Loucy (cell line): ENCODE measurements around the gene TSPAN9.

Experiments used
- H2AFZ ChIP-seq: fragments of 200-600 bp; sonication (generic); 2 replicates; pipeline ENCODE4 v1.6.0; 2016; ENCODE audit warnings: antibody characterized with exemption, mild to moderate bottlenecking, low read length, moderate library complexity
- H3F3A ChIP-seq: fragments of 200-600 bp; 2 replicates; pipeline ENCODE4 v1.6.0; 2016; ENCODE audit warnings: antibody characterized with exemption, low read depth, mild to moderate bottlenecking
- H3K27me3 ChIP-seq: fragments of 200-600 bp; sonication (generic); 2 replicates; pipeline ENCODE4 v1.6.1; 2014; ENCODE audit warnings: low read length, mild to moderate bottlenecking; ENCODE audit not compliant: insufficient read depth, poor library complexity, severe bottlenecking
- H3K36me3 ChIP-seq: fragments of 200-600 bp; sonication (generic); 2 replicates; pipeline ENCODE4 v1.6.1; 2016; ENCODE audit warnings: low read length; ENCODE audit not compliant: insufficient read depth
- H3K4me1 ChIP-seq: fragments of 200-600 bp; sonication (generic); 2 replicates; pipeline ENCODE4 v1.5.1; 2014; ENCODE audit warnings: low read length, mild to moderate bottlenecking; ENCODE audit not compliant: insufficient read depth, poor library complexity, severe bottlenecking
- H3K4me2 ChIP-seq: fragments of 200-600 bp; sonication (generic); 2 replicates; pipeline ENCODE4 v1.6.0; 2014; ENCODE audit warnings: antibody characterized with exemption, low read length, low read depth, mild to moderate bottlenecking; ENCODE audit not compliant: poor library complexity, severe bottlenecking
- H3K4me3 ChIP-seq: fragments of 200-600 bp; sonication (generic); 2 replicates; pipeline ENCODE4 v1.5.1; 2014; ENCODE audit warnings: low read length, mild to moderate bottlenecking, mixed read lengths; ENCODE audit not compliant: poor library complexity, severe bottlenecking
- H3K79me2 ChIP-seq: fragments of 200-600 bp; sonication (generic); 2 replicates; pipeline ENCODE4 v1.6.1; 2014; ENCODE audit warnings: low read length; ENCODE audit not compliant: insufficient read depth
- H3K9ac ChIP-seq: fragments of 200-600 bp; sonication (generic); 2 replicates; pipeline ENCODE4 v1.6.0; 2014; ENCODE audit warnings: mild to moderate bottlenecking, low read depth, low read length, moderate library complexity; ENCODE audit not compliant: poor library complexity, severe bottlenecking
- H3K9me2 ChIP-seq: fragments of 200-600 bp; sonication (generic); replicated peaks from 2 replicates; pipeline ENCODE4 v1.6.1; 2016; ENCODE audit warnings: low read depth, low read length, mixed read lengths
- H3K9me3 ChIP-seq: fragments of 200-600 bp; sonication (generic); 2 replicates; pipeline ENCODE4 v1.6.1; 2014; ENCODE audit warnings: mild to moderate bottlenecking, antibody characterized with exemption, low read length, low read depth; ENCODE audit not compliant: insufficient read depth
- H4K20me1 ChIP-seq: fragments of 200-600 bp; sonication (generic); 2 replicates; pipeline ENCODE4 v1.6.0; 2014; ENCODE audit warnings: antibody characterized with exemption, low read length, mild to moderate bottlenecking; ENCODE audit not compliant: insufficient read depth, poor library complexity, severe bottlenecking
- CTCF ChIP-seq: fragments of 200-600 bp; sonication (generic); conservative IDR thresholded peaks from 2 replicates; pipeline ENCODE4 v1.5.1; 2014; ENCODE audit warnings: mild to moderate bottlenecking, antibody characterized with exemption, low read length
- EZH2phosphoT487 ChIP-seq: fragments of 200-600 bp; IDR thresholded peaks from 2 replicates; pipeline ENCODE4 v1.6.1; 2018; ENCODE audit warnings: antibody characterized with exemption, mild to moderate bottlenecking, moderate library complexity, borderline replicate concordance

Gene TSPAN9

GRCh38 chr12:3119756-3120601 lies 42.8 kb downstream of the TSPAN9 start:
- Histone ChIP-seq H3K9me3 (no peaks in the 10 kb centered on the region; the same call in 1 of the 2 replicates), H2AFZ (no peak overlapping the region), H3K4me1 (no peaks in the 10 kb centered on the region), H3K36me3 (no peaks in the 10 kb centered on the region), H3K79me2 (no peaks in the 10 kb centered on the region), H3K4me2 (no peak overlapping the region), H3K27me3 (no peaks in the 10 kb centered on the region), H3K9ac (no peak overlapping the region), H3K9me2 (no peaks in the 10 kb centered on the region), H3K4me3 (no peak overlapping the region), H3F3A (no peaks in the 10 kb centered on the region), H4K20me1 (no peaks in the 10 kb centered on the region)
- TF ChIP-seq EZH2phosphoT487 (no peak), CTCF (no peak)

GRCh38 chr12:3120701-3121100 lies 43.5 kb downstream of the TSPAN9 start:
- Histone ChIP-seq H3K4me3 (no peak overlapping the region), H4K20me1 (no peaks in the 10 kb centered on the region), H2AFZ (no peak overlapping the region), H3K4me2 (no peak overlapping the region), H3K9me2 (no peaks in the 10 kb centered on the region), H3K79me2 (no peaks in the 10 kb centered on the region), H3K27me3 (no peaks in the 10 kb centered on the region), H3K36me3 (no peaks in the 10 kb centered on the region), H3F3A (no peaks in the 10 kb centered on the region), H3K9me3 (no peaks in the 10 kb centered on the region; the same call in 1 of the 2 replicates), H3K9ac (no peak overlapping the region), H3K4me1 (no peaks in the 10 kb centered on the region)
- no peak for TF ChIP-seq CTCF
- TF ChIP-seq EZH2phosphoT487, result no peak

- Histone ChIP-seq H3F3A (no peaks in the 10 kb centered on the region), H3K4me1 (no peaks in the 10 kb centered on the region), H4K20me1 (no peaks in the 10 kb centered on the region), H3K27me3 (peaks cover 10% of the 10 kb centered on the region), H2AFZ (no peak overlapping the region), H3K9ac (no peak overlapping the region), H3K4me2 (no peak overlapping the region), H3K36me3 (no peaks in the 10 kb centered on the region), H3K79me2 (no peaks in the 10 kb centered on the region), H3K4me3 (no peak overlapping the region), H3K9me2 (no peaks in the 10 kb centered on the region), H3K9me3 (no peaks in the 10 kb centered on the region; the same call in 1 of the 2 replicates)
- TF ChIP-seq EZH2phosphoT487 (no peak), CTCF (no peak)
Measured at GRCh38 chr12:3122841-3123678, 45.9 kb downstream of the TSPAN9 start.
